HepG2 (cell line): ENCODE measurements around the gene ATR. TPM values are rescaled to one million over a fixed set of nuclear protein-coding genes. Genes with fewer than 3 reads are reported as not detected.

Source experiments
- BRD4 ChIP-seq: sonication (generic); formaldehyde crosslinking; IDR thresholded peaks from 2 replicates; pipeline ENCODE4 v1.4.0; 2020; ENCODE audit warnings: missing genetic modification reagents
- ERF ChIP-seq: IDR thresholded peaks from 2 replicates; pipeline ENCODE4 v1.6.1; 2018; ENCODE audit warnings: missing biosample characterization, missing genetic modification reagents
- HES4 ChIP-seq: sonication (generic); formaldehyde crosslinking; IDR thresholded peaks from 2 replicates; pipeline ENCODE4 v1.9.0; 2021; ENCODE audit warnings: mild to moderate bottlenecking, missing genetic modification reagents, borderline replicate concordance
- IRF2 ChIP-seq: IDR thresholded peaks from 2 replicates; pipeline ENCODE4 v1.6.1; 2018; ENCODE audit warnings: missing genetic modification reagents, missing compliant biosample characterization
- MED1 ChIP-seq: sonication (generic); formaldehyde crosslinking; IDR thresholded peaks from 2 replicates; pipeline ENCODE4 v1.4.0; 2020; ENCODE audit warnings: missing genetic modification reagents
- MEF2D ChIP-seq: sonication (generic); formaldehyde crosslinking; IDR thresholded peaks from 2 replicates; pipeline ENCODE4 v1.5.1; 2020; ENCODE audit warnings: mild to moderate bottlenecking, missing genetic modification reagents
- MIER2 ChIP-seq: IDR thresholded peaks from 2 replicates; pipeline ENCODE4 v1.6.1; 2016; ENCODE audit warnings: missing biosample characterization, missing genetic modification reagents
- MIER3 ChIP-seq: IDR thresholded peaks from 2 replicates; pipeline ENCODE4 v1.6.1; 2016; ENCODE audit warnings: missing compliant biosample characterization, borderline replicate concordance
- MIXL1 ChIP-seq: IDR thresholded peaks from 2 replicates; pipeline ENCODE4 v1.6.1; 2016
- MLLT10 ChIP-seq: sonication (generic); formaldehyde crosslinking; IDR thresholded peaks from 2 replicates; pipeline ENCODE4 v1.4.0; 2020; ENCODE audit warnings: missing genetic modification reagents
- PHF5A ChIP-seq: IDR thresholded peaks from one replicate; pipeline ENCODE4 v1.6.1; 2018; ENCODE audit warnings: low read depth, missing genetic modification reagents; ENCODE audit not compliant: unreplicated experiment
- RARA ChIP-seq: IDR thresholded peaks from 2 replicates; pipeline ENCODE4 v1.6.1; 2016; ENCODE audit warnings: missing genetic modification reagents, missing compliant biosample characterization
- RFXAP ChIP-seq: sonication (generic); formaldehyde crosslinking; IDR thresholded peaks from 2 replicates; pipeline ENCODE4 v1.4.0; 2020; ENCODE audit warnings: missing genetic modification reagents, borderline replicate concordance
- SMAD3 ChIP-seq: sonication (generic); formaldehyde crosslinking; IDR thresholded peaks from 2 replicates; pipeline ENCODE4 v1.4.0; 2020; ENCODE audit warnings: missing genetic modification reagents
- TBX2 ChIP-seq: sonication (generic); formaldehyde crosslinking; IDR thresholded peaks from 2 replicates; pipeline ENCODE4 v1.5.0; 2020; ENCODE audit warnings: missing genetic modification reagents, mild to moderate bottlenecking, borderline replicate concordance
- THYN1 ChIP-seq: sonication (generic); formaldehyde crosslinking; IDR thresholded peaks from 2 replicates; pipeline ENCODE4 v1.8.1; 2023; ENCODE audit warnings: low read depth, mild to moderate bottlenecking, moderate library complexity, missing genetic modification reagents, borderline replicate concordance
- ZKSCAN5 ChIP-seq: sonication (generic); formaldehyde crosslinking; IDR thresholded peaks from 2 replicates; pipeline ENCODE4 v1.5.1; 2020; ENCODE audit warnings: mild to moderate bottlenecking, missing genetic modification reagents
- ZMYM3 ChIP-seq: sonication (generic); formaldehyde crosslinking; IDR thresholded peaks from 2 replicates; pipeline ENCODE4 v1.5.1; 2020; ENCODE audit warnings: mild to moderate bottlenecking, missing genetic modification reagents
- ZNF10 ChIP-seq: sonication (generic); formaldehyde crosslinking; IDR thresholded peaks from 2 replicates; pipeline ENCODE4 v1.4.0; 2020; ENCODE audit warnings: mild to moderate bottlenecking, low read depth, missing genetic modification reagents, borderline replicate concordance
- ZNF143 ChIP-seq: sonication (generic); formaldehyde crosslinking; IDR thresholded peaks from 2 replicates; pipeline ENCODE4 v1.4.0; 2020; ENCODE audit warnings: missing genetic modification reagents
- ZNF260 ChIP-seq: sonication (generic); formaldehyde crosslinking; IDR thresholded peaks from 2 replicates; pipeline ENCODE4 v1.4.0; 2020; ENCODE audit warnings: missing genetic modification reagents, low read depth, mild to moderate bottlenecking, borderline replicate concordance
- ZNF292 ChIP-seq: sonication (generic); formaldehyde crosslinking; IDR thresholded peaks from 2 replicates; pipeline ENCODE4 v1.8.1; 2022; ENCODE audit warnings: mild to moderate bottlenecking, low read depth, missing genetic modification reagents, borderline replicate concordance
- ZNF460 ChIP-seq: sonication (generic); formaldehyde crosslinking; IDR thresholded peaks from 2 replicates; pipeline ENCODE4 v1.5.1; 2020; ENCODE audit warnings: missing genetic modification reagents, mild to moderate bottlenecking, borderline replicate concordance
- ZNF564 ChIP-seq: sonication (generic); formaldehyde crosslinking; IDR thresholded peaks from 2 replicates; pipeline ENCODE4 v1.8.1; 2023; ENCODE audit warnings: mild to moderate bottlenecking, missing genetic modification reagents
- ZNF569 ChIP-seq: sonication (generic); formaldehyde crosslinking; IDR thresholded peaks from 2 replicates; pipeline ENCODE4 v1.5.0; 2020; ENCODE audit warnings: mild to moderate bottlenecking, missing genetic modification reagents, moderate library complexity, borderline replicate concordance
- ZNF703 ChIP-seq: sonication (generic); formaldehyde crosslinking; IDR thresholded peaks from 2 replicates; pipeline ENCODE4 v1.5.1; 2020; ENCODE audit warnings: missing genetic modification reagents, mild to moderate bottlenecking, moderate library complexity, borderline replicate concordance
- ZNF761 ChIP-seq: sonication (generic); formaldehyde crosslinking; conservative IDR thresholded peaks from 2 replicates; pipeline ENCODE4 v1.4.0; 2020; ENCODE audit warnings: mild to moderate bottlenecking, missing genetic modification reagents
- ZNF83 ChIP-seq: sonication (generic); formaldehyde crosslinking; IDR thresholded peaks from 2 replicates; pipeline ENCODE4 v1.4.0; 2020; ENCODE audit warnings: missing genetic modification reagents, mild to moderate bottlenecking, borderline replicate concordance
- polyA plus RNA-seq, 8 experiments: library from polyadenylated mRNA; depleted of rRNA in 3 of 8; stranded (reverse) in 7 of 8; unstranded in 1 of 8; fragments of >200 nt; fragmentation: Illumina TruSeq in 4 of 8; extraction: Trizol in 4 of 8; gene quantifications; 2 replicates each; pipeline versions ENCODE4 v1.2.1 to v1.2.3, GENCODE V29; 2011 to 2016; ENCODE audit warnings: low read depth in 4 of 8, missing spikeins in 1 of 8, mixed read lengths in 1 of 8; ENCODE audit not compliant: insufficient read depth in 1 of 8
- total RNA-seq, 5 experiments: library from RNA; depleted of rRNA; stranded (reverse); fragments of >200 nt; fragmentation: Illumina TruSeq; extraction: Trizol; gene quantifications; 2 replicates each; pipeline ENCODE4 v1.2.3, GENCODE V29; 2016; ENCODE audit warnings: low read depth in 1 of 5
- TF ChIP-seq, protein P1 (sequence below): sonication (generic); IDR thresholded peaks from 2 replicates; pipeline ENCODE4 v1.6.1; 2016; ENCODE audit warnings: low read depth, borderline replicate concordance
- TF ChIP-seq, protein P2 (sequence below): IDR thresholded peaks from 2 replicates; pipeline ENCODE4 v1.6.1; 2016; ENCODE audit warnings: missing compliant biosample characterization, missing genetic modification reagents, borderline replicate concordance

Gene ATR
- total and polyA plus RNA-seq, 2 of the 13 experiments (the other 11 are each of a cell fraction or from before 2014, with no cell fraction given): 6.6 to 17.0 TPM

DNA sequence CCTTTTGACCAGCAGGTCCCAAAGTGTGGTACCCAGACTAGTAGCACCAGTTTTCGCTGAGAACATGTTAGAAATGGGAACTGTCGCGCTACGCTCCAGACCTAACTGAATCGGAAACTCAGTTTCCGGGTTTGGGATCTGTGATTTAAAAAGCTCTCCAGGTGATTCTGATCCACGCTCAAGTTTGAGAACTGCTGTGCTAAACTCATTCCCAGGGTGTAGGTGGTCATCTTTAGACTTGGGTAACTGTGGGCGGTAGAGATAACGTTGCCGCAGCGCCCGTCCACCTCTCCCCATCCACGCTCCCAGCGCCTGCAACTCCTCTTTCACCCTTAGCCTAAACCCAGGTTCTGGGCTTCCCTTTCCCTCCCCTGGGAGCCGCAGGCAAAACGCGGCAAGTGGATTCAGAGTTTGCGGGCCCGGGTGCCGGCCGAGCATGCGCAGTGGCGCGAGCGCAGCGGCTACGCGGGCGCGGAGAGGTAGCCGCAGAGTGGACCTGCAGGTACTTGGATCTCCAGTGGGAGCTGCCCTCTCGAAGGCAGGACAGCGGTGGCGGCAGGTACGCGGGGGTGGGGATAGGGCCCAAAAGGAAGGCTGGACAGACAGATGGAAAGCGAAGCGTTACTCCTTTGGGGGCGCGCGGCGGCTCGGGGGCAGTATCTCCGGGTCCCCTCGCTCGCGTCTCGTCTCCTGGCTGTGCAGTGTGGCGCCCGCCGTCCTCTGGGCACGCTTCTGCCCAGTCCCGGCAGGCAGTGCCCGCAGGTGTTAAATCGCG, 17.6 kb upstream of the ATR start, which contains the start of gene PLS1 (continued):
- TF ChIP-seq ZNF83 (CRISPR knock-in tag) (no peak), BRD4 (no peak), MIER2 (CRISPR knock-in tag) (no peak), MLLT10 (CRISPR knock-in tag) (no peak), RARA (CRISPR knock-in tag) (0 out of 2 replicates have a peak, but pooled peaks have one; percentile 32), MEF2D (peak; percentile 75; the same call in 1 of the 2 replicates), ZKSCAN5 (no peak; the same call in 1 of the 2 replicates), ZNF260 (CRISPR knock-in tag) (no peak), SMAD3 (CRISPR knock-in tag) (peak; percentile 88), ZNF10 (CRISPR knock-in tag) (no peak), ZNF143 (no peak; the same call in 1 of the 2 replicates), ZNF761 (CRISPR knock-in tag) (no peak; the same call in 1 of the 2 replicates), RFXAP (CRISPR knock-in tag) (peak; percentile 37; the same call in 1 of the 2 replicates), ZNF292 (CRISPR knock-in tag) (peak; percentile 96), MIER3 (peak; percentile 82; the same call in 1 of the 2 replicates), ZNF564 (peak; percentile 80; the same call in 1 of the 2 replicates), THYN1 (CRISPR knock-in tag) (no peak), ZNF460 (CRISPR knock-in tag) (no peak; the same call in 1 of the 2 replicates), MED1 (CRISPR knock-in tag) (peak; percentile 69), IRF2 (CRISPR knock-in tag) (peak; percentile 56; the same call in 1 of the 2 replicates), ERF (CRISPR knock-in tag) (peak; percentile 86; the same call in 1 of the 2 replicates), ZNF703 (CRISPR knock-in tag) (no peak), HES4 (CRISPR knock-in tag) (0 out of 2 replicates have a peak, but pooled peaks have one; percentile 84), ZNF569 (CRISPR knock-in tag) (no peak), PHF5A (peak; percentile 81), TBX2 (CRISPR knock-in tag) (peak; percentile 93), MIXL1 (peak; percentile 69; the same call in 1 of the 2 replicates), ZMYM3 (peak; percentile 94)
- TF ChIP-seq, protein P1, sequence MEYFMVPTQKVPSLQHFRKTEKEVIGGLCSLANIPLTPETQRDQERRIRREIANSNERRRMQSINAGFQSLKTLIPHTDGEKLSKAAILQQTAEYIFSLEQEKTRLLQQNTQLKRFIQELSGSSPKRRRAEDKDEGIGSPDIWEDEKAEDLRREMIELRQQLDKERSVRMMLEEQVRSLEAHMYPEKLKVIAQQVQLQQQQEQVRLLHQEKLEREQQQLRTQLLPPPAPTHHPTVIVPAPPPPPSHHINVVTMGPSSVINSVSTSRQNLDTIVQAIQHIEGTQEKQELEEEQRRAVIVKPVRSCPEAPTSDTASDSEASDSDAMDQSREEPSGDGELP: no peak
- TF ChIP-seq, protein P2, sequence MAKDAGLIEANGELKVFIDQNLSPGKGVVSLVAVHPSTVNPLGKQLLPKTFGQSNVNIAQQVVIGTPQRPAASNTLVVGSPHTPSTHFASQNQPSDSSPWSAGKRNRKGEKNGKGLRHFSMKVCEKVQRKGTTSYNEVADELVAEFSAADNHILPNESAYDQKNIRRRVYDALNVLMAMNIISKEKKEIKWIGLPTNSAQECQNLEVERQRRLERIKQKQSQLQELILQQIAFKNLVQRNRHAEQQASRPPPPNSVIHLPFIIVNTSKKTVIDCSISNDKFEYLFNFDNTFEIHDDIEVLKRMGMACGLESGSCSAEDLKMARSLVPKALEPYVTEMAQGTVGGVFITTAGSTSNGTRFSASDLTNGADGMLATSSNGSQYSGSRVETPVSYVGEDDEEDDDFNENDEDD: peak; percentile 80; the same call in 1 of the 2 replicates
